ENCODE results near the gene ABCA13. TPM values are rescaled to one million over a fixed set of nuclear protein-coding genes. Genes with fewer than 3 reads are reported as not detected.

The ABCA13 gene
- total RNA-seq, 2 donors from 2014 or later: not detected

DNA sequence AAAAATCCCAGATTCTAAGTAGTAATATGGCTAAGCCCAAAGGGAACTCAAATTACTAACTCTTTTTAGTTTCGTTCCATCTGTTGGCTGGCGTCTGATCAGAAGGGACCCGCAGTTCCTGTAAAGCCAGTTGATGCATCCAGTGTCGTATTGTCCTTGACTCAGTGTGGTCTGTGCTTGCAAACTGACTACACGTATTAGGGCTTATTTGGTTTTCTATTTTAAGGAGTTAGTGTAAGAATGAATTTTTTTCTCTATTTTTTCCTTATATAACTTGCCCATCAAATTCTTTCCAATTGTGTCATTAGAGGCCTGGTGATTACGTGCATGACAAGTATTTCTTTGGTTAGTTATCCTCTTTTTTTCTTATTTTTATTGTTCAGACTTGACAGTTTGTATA lies 9.7 kb downstream of the ABCA13 start:
- TF ChIP-seq, protein P1, sequence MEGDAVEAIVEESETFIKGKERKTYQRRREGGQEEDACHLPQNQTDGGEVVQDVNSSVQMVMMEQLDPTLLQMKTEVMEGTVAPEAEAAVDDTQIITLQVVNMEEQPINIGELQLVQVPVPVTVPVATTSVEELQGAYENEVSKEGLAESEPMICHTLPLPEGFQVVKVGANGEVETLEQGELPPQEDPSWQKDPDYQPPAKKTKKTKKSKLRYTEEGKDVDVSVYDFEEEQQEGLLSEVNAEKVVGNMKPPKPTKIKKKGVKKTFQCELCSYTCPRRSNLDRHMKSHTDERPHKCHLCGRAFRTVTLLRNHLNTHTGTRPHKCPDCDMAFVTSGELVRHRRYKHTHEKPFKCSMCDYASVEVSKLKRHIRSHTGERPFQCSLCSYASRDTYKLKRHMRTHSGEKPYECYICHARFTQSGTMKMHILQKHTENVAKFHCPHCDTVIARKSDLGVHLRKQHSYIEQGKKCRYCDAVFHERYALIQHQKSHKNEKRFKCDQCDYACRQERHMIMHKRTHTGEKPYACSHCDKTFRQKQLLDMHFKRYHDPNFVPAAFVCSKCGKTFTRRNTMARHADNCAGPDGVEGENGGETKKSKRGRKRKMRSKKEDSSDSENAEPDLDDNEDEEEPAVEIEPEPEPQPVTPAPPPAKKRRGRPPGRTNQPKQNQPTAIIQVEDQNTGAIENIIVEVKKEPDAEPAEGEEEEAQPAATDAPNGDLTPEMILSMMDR (IDR thresholded peaks at IDR 0.05): no peak

DNA sequence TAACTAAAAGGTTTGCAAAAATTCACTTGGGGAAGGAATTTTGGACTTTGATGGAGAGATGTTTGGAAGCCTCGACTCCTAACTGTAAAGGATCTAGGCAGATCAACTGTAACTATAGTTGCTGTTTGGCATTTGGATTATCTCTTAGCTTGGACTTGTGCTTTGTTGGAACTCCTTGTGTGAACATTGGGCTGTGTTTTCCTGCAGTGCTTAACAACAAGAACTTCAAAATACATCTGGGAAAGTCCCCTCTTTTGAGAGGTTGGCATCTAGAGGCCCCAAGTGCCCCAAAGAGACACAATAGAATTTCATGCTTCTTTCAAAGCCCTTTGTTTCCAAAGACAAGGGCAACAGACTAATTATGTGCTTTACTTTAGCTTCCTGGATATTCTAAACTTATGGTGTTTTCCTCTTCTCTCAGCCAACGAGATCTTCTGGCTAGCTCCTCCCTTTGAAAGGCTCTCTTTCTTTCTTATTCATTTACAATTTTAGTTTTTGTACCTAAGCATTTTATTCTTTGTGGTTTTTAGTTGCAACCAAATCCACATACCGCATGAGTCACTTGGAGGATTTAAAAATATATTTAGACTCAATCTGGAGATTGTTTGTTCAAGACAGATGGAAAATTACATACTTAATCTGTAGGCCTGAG lies 11.6 kb downstream of the ABCA13 start:
- TF ChIP-seq, protein P1 (IDR thresholded peaks at IDR 0.05): no peak
- H3K27ac ChIP-seq: no peak overlapping the region
- H3K9me3 ChIP-seq: peaks cover 0 to 11% of the 10 kb centered on the region in 2 donors
- DNase-seq (ENCODE audit: low spot score): no peak
- no peaks in the 10 kb centered on the region for H3K27me3 ChIP-seq
- no peak overlapping the region for H3K4me3 ChIP-seq
- H3K4me1 ChIP-seq: no peaks in the 10 kb centered on the region
- H3K36me3 ChIP-seq: no peaks in the 10 kb centered on the region

More for the DNA sequence above, 9.7 kb downstream of the ABCA13 start:
- no peak for DNase-seq (ENCODE audit: low spot score)
- Histone ChIP-seq H3K4me3 (no peak overlapping the region), H3K36me3 (no peaks in the 10 kb centered on the region), H3K27ac (no peak overlapping the region), H3K4me1 (no peaks in the 10 kb centered on the region), H3K9me3 (no peaks in the 10 kb centered on the region), H3K27me3 (no peaks in the 10 kb centered on the region)

DNA sequence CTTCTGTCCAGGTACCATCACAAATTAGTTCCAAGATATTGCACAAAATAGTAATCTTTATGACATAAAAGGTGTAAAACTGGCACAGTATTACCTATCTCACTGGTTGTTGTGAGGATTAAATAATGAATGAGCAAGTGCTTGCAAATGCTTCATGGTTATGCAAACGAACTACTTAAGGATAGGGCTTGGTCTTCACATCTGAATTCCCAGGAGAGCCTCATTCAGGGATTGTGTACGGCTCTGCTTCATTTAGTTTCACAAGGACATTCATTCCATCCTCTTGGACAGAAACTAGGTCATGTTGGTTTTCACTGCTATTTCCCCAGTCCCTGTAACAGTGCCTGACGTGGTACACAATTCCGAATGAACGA lies 12.1 kb downstream of the ABCA13 start:
- no peaks in the 10 kb centered on the region for H3K4me1 ChIP-seq
- H3K36me3 ChIP-seq: no peaks in the 10 kb centered on the region
- DNase-seq (ENCODE audit: low spot score): no peak
- no peak overlapping the region for H3K27ac ChIP-seq
- peaks cover 0 to 14% of the 10 kb centered on the region in 2 donors for H3K9me3 ChIP-seq
- TF ChIP-seq, protein P1 (IDR thresholded peaks at IDR 0.05): no peak
- H3K27me3 ChIP-seq: no peaks in the 10 kb centered on the region
- no peak overlapping the region for H3K4me3 ChIP-seq

DNA sequence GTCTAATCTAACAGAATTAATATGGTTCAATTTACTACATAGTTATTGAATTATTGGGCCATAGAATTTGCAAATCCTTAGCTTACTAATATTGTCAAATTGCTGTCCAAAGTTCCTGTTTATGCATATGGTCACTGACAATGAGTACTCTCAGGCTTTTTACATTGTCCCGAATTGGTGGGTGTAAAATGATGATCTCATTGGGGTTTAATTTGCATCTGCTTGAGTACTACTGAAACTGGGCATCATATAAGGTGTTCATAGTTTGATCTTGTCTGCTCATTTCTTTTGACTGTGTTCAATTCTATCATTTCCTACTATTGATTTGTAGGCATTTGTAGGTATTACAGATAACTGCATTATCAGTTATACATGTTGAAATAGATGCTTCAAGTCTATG lies 12.7 kb downstream of the ABCA13 start:
- Histone ChIP-seq H3K4me3 (no peak overlapping the region), H3K9me3 (peaks cover 0 to 14% of the 10 kb centered on the region in 2 donors), H3K27me3 (no peaks in the 10 kb centered on the region), H3K36me3 (no peaks in the 10 kb centered on the region), H3K27ac (no peak overlapping the region), H3K4me1 (no peaks in the 10 kb centered on the region)
- TF ChIP-seq, protein P1 (IDR thresholded peaks at IDR 0.05): no peak
- no peak for DNase-seq (ENCODE audit: low spot score)

DNA sequence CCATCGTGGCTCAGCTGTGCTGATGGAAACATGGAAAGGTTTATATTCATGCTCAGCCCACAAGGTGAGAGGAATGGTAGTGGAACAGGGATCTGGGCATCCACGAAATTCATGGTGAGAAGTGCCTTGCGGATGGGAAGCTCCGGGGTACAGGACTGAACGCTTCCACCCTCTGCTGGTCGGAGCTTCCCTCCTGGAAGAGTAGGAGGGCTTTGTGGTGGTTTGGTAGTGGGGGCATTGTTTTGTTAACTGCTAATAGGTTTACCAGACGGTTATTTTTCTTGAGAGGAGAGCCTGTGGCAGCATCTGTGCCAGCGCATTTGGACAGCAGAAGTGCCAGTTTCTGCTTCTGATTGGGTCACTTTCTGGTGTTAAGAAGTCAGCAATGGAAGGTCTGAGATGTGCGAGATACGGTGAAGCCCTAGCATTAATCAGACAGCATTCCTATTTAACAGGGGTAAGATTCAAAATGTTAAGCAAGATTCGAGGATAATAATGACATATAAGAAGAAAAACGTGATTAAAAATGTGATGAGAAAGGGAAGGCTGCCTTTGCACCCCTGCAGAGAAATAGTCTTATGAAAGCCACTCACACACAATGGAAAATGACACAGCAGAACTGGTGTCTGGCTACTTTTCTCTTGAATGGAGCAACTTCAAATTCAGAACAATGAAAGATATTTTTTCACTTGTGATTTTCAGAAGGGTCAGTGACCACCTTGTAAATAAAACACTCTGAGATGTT lies 17.7 kb downstream of the ABCA13 start:
- no peaks in the 10 kb centered on the region for H3K27me3 ChIP-seq
- TF ChIP-seq, protein P1 (IDR thresholded peaks at IDR 0.05): no peak
- no peak for DNase-seq (ENCODE audit: low spot score)
- H3K36me3 ChIP-seq: no peaks in the 10 kb centered on the region
- H3K4me1 ChIP-seq: no peaks in the 10 kb centered on the region
- H3K9me3 ChIP-seq: peaks cover 0 to 14% of the 10 kb centered on the region in 2 donors
- no peak overlapping the region for H3K4me3 ChIP-seq
- no peak overlapping the region for H3K27ac ChIP-seq

Measured in right atrium auricular region (tissue), 2 donors.